Trophoblast cell (in vitro differentiated cells and primary cell): ENCODE measurements around the gene SRGAP2B.
"Not testable (repeated sequence)": the region's sequence is repeated elsewhere in the genome, so short reads cannot be mapped to it uniquely, and the experiment has no call there.

Experiments
- DNase-seq, 2 donors: peaks; one replicate each; pipeline ENCODE4 v3.0.0-alpha.2; 2016
- H2AFZ ChIP-seq: 2 replicates; pipeline ENCODE4 v1.6.1; 2013; ENCODE audit warnings: low read length, moderate library complexity, mild to moderate bottlenecking; ENCODE audit not compliant: insufficient read depth, poor library complexity
- H2AK5ac ChIP-seq: 2 replicates; pipeline ENCODE4 v1.6.1; 2013; ENCODE audit warnings: mild to moderate bottlenecking, low read length
- H2BK120ac ChIP-seq: 2 replicates; pipeline ENCODE4 v1.6.1; 2013; ENCODE audit warnings: low read length, mild to moderate bottlenecking, moderate library complexity; ENCODE audit not compliant: insufficient read depth, poor library complexity
- H2BK12ac ChIP-seq: 2 replicates; pipeline ENCODE4 v1.6.1; 2013; ENCODE audit warnings: mild to moderate bottlenecking, low read length, moderate library complexity
- H2BK5ac ChIP-seq: 2 replicates; pipeline ENCODE4 v1.6.1; 2013; ENCODE audit warnings: low read length, low read depth, moderate library complexity, mild to moderate bottlenecking; ENCODE audit not compliant: poor library complexity
- H3K14ac ChIP-seq: 2 replicates; pipeline ENCODE4 v1.6.1; 2013; ENCODE audit warnings: mild to moderate bottlenecking, low read length
- H3K18ac ChIP-seq: 2 replicates; pipeline ENCODE4 v1.6.1; 2013; ENCODE audit warnings: mild to moderate bottlenecking, low read length
- H3K23ac ChIP-seq: 2 replicates; pipeline ENCODE4 v1.6.1; 2013; ENCODE audit warnings: low read length
- H3K27ac ChIP-seq: 2 replicates; pipeline ENCODE4 v1.5.1; 2013; ENCODE audit warnings: low read depth, mild to moderate bottlenecking, inconsistent platforms, low read length, moderate library complexity
- H3K27me3 ChIP-seq: 2 replicates; pipeline ENCODE4 v1.6.1; 2013; ENCODE audit warnings: inconsistent platforms, mild to moderate bottlenecking, low read length, moderate library complexity; ENCODE audit not compliant: insufficient read depth
- H3K36me3 ChIP-seq, 2 experiments: 1 replicate in 1 of 2; 2 replicates in 1 of 2; pipeline ENCODE4 v1.6.1; 2013; ENCODE audit warnings: low read length in 2 of 2, mild to moderate bottlenecking in 2 of 2, moderate library complexity in 1 of 2; ENCODE audit not compliant: insufficient read depth in 2 of 2, control insufficient read depth in 1 of 2
- H3K4ac ChIP-seq: 2 replicates; pipeline ENCODE4 v1.6.1; 2013; ENCODE audit warnings: low read depth, mild to moderate bottlenecking, low read length, moderate library complexity
- H3K4me1 ChIP-seq, 2 experiments: 1 replicate in 1 of 2; 2 replicates in 1 of 2; pipeline ENCODE4 v1.6.1; 2013; ENCODE audit warnings: low read length in 2 of 2, mild to moderate bottlenecking in 2 of 2, moderate library complexity in 1 of 2; ENCODE audit not compliant: insufficient read depth in 2 of 2, control insufficient read depth in 1 of 2
- H3K4me2 ChIP-seq: 2 replicates; pipeline ENCODE4 v1.6.1; 2013; ENCODE audit warnings: inconsistent platforms, mild to moderate bottlenecking, low read length, moderate library complexity
- H3K4me3 ChIP-seq: 2 replicates; pipeline ENCODE4 v1.5.1; 2013; ENCODE audit warnings: mild to moderate bottlenecking, low read depth, low read length, inconsistent platforms
- H3K79me1 ChIP-seq: one replicate; pipeline ENCODE4 v1.6.1; 2013; ENCODE audit warnings: low read length
- H3K79me2 ChIP-seq: 2 replicates; pipeline ENCODE4 v1.6.1; 2013; ENCODE audit warnings: low read length, mild to moderate bottlenecking; ENCODE audit not compliant: control insufficient read depth, insufficient read depth, poor library complexity
- H3K9ac ChIP-seq: 2 replicates; pipeline ENCODE4 v1.6.1; 2013; ENCODE audit warnings: mild to moderate bottlenecking, low read length
- H3K9me3 ChIP-seq: 2 replicates; pipeline ENCODE4 v1.6.1; 2013; ENCODE audit warnings: low read depth, mild to moderate bottlenecking, control low read depth, inconsistent platforms, low read length; ENCODE audit not compliant: insufficient read depth
- H4K12ac ChIP-seq: 2 replicates; pipeline ENCODE4 v1.6.1; 2013; ENCODE audit warnings: low read depth, mild to moderate bottlenecking, low read length, moderate library complexity
- H4K8ac ChIP-seq: 2 replicates; pipeline ENCODE4 v1.6.1; 2013; ENCODE audit warnings: low read depth, mild to moderate bottlenecking, low read length, moderate library complexity
- H4K91ac ChIP-seq: one replicate; pipeline ENCODE4 v1.6.1; 2013; ENCODE audit warnings: low read depth, mild to moderate bottlenecking, low read length, moderate library complexity
- WGBS: extraction: QIAGEN DNeasy Blood & Tissue Kit; methylation state at CpG from one replicate; pipeline ENCODE4 v1.1.7; 2013; ENCODE audit warnings: missing lambda C conversion rate; ENCODE audit not compliant: insufficient read length, insufficient coverage; ENCODE audit errors: extremely low coverage; 5-methylcytosine and 5-hydroxymethylcytosine counted together

SRGAP2B gene

DNA sequence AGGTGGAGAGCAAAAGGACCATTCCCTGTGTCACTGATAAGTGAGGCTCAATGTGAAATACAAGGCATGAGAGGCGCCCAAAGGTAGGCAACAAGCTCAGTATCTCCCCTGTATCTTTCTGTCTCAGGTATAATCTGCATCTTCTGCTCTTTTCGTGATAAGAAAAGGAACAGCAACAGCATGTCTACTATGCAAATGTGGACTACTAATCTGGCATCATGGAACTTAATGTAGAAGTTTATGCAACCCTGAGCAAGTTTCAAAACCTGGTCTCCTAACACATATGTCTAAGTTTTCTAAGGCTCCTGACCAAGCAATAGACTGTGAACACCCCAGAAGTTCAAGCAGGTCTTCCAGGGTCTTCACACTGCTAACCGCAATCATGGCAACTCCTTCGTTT lies 81.8 kb downstream of the SRGAP2B start:
- not testable (repeated sequence) for H3K23ac ChIP-seq, H3K4ac ChIP-seq, H3K4me3 ChIP-seq, H3K18ac ChIP-seq, H3K4me2 ChIP-seq, H3K27ac ChIP-seq, H3K4me1 ChIP-seq, H2AK5ac ChIP-seq, H3K14ac ChIP-seq, H3K9ac ChIP-seq, H4K91ac ChIP-seq, H2BK12ac ChIP-seq, H3K79me1 ChIP-seq, H2BK120ac ChIP-seq, DNase-seq, H3K9me3 ChIP-seq, H3K27me3 ChIP-seq, H4K8ac ChIP-seq, H3K36me3 ChIP-seq, H4K12ac ChIP-seq, H2BK5ac ChIP-seq, H2AFZ ChIP-seq, H3K79me2 ChIP-seq
- WGBS, result no CpG with 5 or more reads among the region's 4 CpGs

DNA sequence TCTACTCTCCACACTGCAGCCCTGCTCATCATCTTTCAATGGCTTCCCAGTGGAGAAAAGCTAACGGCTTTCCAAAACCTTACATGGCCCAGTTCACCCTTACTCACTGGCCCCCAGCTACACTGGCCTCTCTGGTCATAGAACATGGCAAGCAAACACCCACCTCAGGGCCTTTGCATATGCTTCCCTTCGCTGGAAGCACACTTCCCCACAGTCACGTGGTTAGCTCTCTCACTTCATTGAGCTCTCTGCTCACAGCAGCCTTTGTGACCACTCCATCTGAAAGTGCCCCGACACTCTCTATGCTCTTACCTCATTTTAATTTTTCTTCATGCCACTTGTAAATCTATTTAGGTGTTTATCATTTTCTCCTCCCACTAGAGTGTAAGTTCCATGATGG lies 83.3 kb downstream of the SRGAP2B start:
- not testable (repeated sequence) for H3K4ac ChIP-seq, H3K23ac ChIP-seq, H3K9me3 ChIP-seq, H4K8ac ChIP-seq, H3K79me2 ChIP-seq, H4K12ac ChIP-seq, H3K9ac ChIP-seq, H2AK5ac ChIP-seq, H2BK12ac ChIP-seq, H3K14ac ChIP-seq, H3K79me1 ChIP-seq, H3K4me3 ChIP-seq, H3K27ac ChIP-seq, H4K91ac ChIP-seq, H3K4me2 ChIP-seq, H3K27me3 ChIP-seq, H2BK5ac ChIP-seq, DNase-seq, H3K18ac ChIP-seq, H3K4me1 ChIP-seq, H3K36me3 ChIP-seq, H2AFZ ChIP-seq, H2BK120ac ChIP-seq
- no CpG with 5 or more reads among the region's 4 CpGs for WGBS

DNA sequence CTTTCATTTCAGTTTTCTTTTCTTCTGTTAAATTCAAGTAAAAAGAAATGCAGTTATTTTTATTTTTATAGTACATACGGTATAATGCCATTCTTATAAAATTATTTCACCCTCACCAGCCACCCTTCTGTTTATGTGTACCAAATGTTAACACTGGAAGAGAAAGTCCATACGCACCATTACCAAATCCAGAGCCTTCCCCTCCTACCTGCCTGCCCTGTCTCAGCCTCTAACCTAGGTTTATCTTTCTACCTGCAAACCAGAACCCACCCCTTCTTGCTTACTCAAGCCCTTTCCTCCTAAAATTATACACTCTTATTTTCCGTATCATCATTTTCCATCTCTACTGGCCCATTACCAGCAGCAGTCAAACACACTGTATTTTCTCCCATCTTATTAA lies 84.5 kb downstream of the SRGAP2B start:
- not testable (repeated sequence) for H3K9ac ChIP-seq, H4K8ac ChIP-seq, H2BK5ac ChIP-seq, H3K18ac ChIP-seq, H3K4me3 ChIP-seq, H3K79me1 ChIP-seq, H3K4me2 ChIP-seq, H3K27ac ChIP-seq, H3K9me3 ChIP-seq, H2BK12ac ChIP-seq, H4K91ac ChIP-seq, H3K14ac ChIP-seq, H3K79me2 ChIP-seq, H4K12ac ChIP-seq, H3K27me3 ChIP-seq, H3K4ac ChIP-seq, H3K23ac ChIP-seq, DNase-seq, H3K4me1 ChIP-seq, H2AFZ ChIP-seq, H2AK5ac ChIP-seq, H3K36me3 ChIP-seq, H2BK120ac ChIP-seq
- no CpG with 5 or more reads among the region's 3 CpGs for WGBS

DNA sequence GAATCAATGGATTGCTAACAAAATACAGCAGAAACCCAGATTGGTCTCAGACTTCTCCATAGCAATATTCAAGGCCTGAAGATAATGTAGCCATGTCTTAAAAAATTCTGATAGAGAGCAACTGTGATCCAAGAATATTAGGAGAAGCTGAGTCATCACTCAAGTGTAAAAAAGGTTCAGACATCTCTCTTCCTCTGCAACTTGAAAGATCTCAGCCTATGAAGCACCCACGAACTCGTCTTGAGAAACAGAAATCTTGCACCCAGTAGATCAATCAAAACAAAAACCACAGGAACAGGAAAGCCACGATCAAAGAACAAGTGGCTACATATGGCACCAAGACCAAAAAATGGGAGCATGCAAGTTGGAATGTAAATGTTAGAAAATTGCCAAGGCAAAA lies 85.2 kb downstream of the SRGAP2B start:
- not testable (repeated sequence) for H3K18ac ChIP-seq, H3K9ac ChIP-seq, H3K27ac ChIP-seq, H3K79me2 ChIP-seq, H3K23ac ChIP-seq, H3K4me3 ChIP-seq, H3K79me1 ChIP-seq, H4K8ac ChIP-seq, H3K4ac ChIP-seq, H3K4me1 ChIP-seq, H2AK5ac ChIP-seq, H2BK5ac ChIP-seq, H4K12ac ChIP-seq, H2AFZ ChIP-seq, H3K27me3 ChIP-seq, H3K4me2 ChIP-seq, H2BK120ac ChIP-seq, H4K91ac ChIP-seq, H3K9me3 ChIP-seq, H2BK12ac ChIP-seq, H3K36me3 ChIP-seq, DNase-seq, H3K14ac ChIP-seq
- no CpG with 5 or more reads among the region's 3 CpGs for WGBS
